Measurements from ENCODE around the gene TPO.
"Not testable (repeated sequence)": the region's sequence is repeated elsewhere in the genome, so short reads cannot be mapped to it uniquely, and the experiment has no call there.

Gene TPO

DNA sequence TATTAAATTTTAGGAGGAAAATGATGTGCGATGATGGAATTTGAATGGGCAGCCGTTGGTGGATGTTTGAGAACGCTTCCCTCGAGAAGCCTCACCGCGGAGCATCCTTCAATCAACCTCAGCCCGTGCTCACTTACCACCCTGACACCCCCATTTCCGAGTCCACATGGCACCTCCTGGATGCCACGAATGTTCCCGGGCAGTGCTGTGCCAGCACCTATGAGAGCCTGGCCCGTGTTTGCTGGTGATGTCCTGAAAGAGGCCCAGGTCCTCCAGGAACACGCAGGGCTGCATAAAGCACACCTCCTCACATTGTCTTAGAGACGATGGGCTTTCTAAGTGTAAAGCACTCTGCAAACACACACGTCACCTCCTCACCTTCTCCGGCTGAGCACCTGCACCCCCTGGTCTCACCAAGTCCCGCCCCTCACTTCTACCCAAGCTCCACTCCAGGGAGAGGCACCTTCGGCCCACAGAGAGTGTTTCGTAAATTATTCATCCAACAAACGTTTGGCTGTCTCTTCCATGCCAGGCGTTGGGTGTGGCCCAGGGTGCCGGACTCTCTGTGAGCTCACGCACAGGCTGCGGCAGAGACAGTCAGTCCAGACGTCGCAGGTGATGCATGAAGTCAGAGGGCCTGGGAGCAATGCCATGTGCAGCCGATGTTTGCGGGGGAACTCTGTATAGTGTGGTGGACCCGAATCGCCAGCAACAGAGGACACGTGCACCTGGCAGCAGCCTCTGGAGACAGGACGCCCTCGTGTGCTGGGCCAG lies 150.0 kb downstream of the TPO start:
- H3K4me3 ChIP-seq (replicated peaks in 1 of 2; ENCODE audit: low read depth in 2 of 2, low read length in 2 of 2), result no peak overlapping the region
- DNase-seq (ENCODE audit: low read depth in 2 of 2), result no peak
- TF ChIP-seq, protein P1, sequence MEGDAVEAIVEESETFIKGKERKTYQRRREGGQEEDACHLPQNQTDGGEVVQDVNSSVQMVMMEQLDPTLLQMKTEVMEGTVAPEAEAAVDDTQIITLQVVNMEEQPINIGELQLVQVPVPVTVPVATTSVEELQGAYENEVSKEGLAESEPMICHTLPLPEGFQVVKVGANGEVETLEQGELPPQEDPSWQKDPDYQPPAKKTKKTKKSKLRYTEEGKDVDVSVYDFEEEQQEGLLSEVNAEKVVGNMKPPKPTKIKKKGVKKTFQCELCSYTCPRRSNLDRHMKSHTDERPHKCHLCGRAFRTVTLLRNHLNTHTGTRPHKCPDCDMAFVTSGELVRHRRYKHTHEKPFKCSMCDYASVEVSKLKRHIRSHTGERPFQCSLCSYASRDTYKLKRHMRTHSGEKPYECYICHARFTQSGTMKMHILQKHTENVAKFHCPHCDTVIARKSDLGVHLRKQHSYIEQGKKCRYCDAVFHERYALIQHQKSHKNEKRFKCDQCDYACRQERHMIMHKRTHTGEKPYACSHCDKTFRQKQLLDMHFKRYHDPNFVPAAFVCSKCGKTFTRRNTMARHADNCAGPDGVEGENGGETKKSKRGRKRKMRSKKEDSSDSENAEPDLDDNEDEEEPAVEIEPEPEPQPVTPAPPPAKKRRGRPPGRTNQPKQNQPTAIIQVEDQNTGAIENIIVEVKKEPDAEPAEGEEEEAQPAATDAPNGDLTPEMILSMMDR (IDR thresholded peaks at IDR 0.05; ENCODE audit: low read depth, low read length), result no peak

DNA sequence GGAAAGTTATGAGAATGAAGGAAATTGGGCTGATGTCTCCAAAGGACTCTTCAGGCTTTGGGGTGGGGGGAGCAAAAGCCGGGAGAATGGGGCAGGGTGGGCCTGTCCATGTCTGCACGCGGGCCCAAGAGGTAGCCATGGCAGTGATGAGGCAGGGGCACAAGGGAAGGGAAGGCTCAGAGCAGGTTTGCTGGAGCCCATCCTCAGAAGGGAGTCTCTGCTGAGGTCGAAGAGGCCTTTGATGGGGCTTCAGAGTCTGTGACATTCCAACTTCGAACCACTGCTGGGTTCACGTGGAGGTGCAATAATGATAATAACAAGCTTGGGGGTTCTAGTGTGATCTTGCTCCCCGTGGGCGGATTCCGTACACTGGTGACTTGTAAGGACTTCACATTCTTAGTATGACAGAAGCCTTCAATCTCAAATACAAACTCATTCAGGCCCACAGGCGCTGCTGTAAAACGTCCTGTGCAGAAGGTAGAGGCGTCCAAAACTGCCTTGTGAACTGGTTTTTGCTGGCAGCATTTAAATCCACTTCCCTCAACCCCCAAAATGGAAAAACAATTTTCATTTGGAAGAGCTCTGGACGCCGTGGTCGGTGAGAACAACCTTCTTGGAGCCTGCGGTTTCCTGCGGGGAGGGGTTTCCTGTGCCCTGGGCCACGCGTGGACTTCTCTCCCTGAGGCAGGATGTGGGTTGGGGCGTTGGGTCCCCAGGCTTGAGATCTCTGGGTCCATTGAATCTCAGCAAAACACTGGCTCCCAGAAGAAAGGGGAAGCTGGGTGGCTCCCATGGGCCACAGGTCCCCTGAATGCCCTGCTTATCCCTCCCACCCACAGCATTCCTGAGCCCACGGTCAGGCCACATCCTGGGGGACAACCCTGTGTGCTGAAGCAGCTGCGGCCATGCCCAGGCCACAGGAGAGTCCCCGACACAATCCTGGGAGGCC lies 151.0 kb downstream of the TPO start:
- no peak overlapping the region for H3K4me3 ChIP-seq (replicated peaks in 1 of 2; ENCODE audit: low read depth in 2 of 2, low read length in 2 of 2)
- no peak for DNase-seq (ENCODE audit: low read depth in 2 of 2)
- TF ChIP-seq, protein P1 (IDR thresholded peaks at IDR 0.05; ENCODE audit: low read depth, low read length), result no peak

DNA sequence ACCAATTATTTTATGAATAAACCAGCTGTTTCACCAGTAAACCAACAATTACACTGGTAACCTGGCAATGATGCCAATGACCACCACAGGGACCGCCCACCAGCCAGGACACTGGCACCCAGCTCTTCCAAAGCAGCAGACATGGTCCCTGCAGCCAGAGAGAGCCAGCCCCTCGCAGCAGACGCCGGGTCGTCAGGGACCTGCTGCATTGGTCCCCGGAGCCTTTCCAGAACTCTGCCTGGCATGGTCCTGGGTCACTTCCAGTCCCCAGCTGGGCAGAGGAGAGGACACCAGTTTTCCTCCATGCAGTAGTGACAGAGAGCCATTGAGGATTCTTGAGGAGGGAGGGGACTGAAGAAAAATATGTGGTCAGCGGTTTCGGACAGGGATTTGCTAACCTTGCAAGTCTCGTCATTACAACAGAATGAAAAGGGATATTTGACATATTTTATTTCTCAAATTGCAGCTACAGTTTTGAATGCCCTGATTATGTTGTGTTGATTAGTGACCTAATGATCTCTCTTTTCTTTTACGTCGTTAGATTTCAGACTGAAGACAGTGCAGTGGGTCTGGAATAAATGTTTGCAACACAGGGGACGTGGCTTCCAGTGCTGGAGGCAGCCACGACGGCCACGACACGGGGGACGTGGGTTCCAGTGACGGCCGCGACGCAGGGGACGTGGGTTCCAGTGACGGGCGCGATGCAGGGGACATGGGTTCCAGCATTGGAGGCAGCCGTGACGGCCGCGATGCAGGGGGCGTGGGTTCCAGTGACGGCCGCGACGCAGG lies 154.5 kb downstream of the TPO start:
- TF ChIP-seq, protein P1 (IDR thresholded peaks at IDR 0.05; ENCODE audit: low read depth, low read length), result no peak
- no peak for DNase-seq (ENCODE audit: low read depth in 2 of 2)
- no peak overlapping the region for H3K4me3 ChIP-seq (replicated peaks in 1 of 2; ENCODE audit: low read depth in 2 of 2, low read length in 2 of 2)

DNA sequence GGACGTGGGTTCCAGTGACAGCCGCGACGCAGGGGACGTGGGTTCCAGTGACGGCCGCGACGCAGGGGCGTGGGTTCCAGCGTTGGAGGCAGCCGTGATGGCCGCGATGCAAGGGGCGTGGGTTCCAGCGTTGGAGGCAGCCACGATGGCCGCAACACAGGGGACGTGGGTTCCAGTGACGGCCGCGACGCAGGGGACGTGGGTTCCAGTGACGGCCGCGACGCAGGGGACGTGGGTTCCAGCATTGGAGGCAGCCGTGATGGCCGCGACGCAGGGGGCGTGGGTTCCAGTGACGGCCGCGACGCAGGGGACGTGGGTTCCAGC lies 155.0 kb downstream of the TPO start:
- not testable (repeated sequence) for DNase-seq (ENCODE audit: low read depth in 2 of 2); H3K4me3 ChIP-seq (replicated peaks in 1 of 2; ENCODE audit: low read depth in 2 of 2, low read length in 2 of 2)

DNA sequence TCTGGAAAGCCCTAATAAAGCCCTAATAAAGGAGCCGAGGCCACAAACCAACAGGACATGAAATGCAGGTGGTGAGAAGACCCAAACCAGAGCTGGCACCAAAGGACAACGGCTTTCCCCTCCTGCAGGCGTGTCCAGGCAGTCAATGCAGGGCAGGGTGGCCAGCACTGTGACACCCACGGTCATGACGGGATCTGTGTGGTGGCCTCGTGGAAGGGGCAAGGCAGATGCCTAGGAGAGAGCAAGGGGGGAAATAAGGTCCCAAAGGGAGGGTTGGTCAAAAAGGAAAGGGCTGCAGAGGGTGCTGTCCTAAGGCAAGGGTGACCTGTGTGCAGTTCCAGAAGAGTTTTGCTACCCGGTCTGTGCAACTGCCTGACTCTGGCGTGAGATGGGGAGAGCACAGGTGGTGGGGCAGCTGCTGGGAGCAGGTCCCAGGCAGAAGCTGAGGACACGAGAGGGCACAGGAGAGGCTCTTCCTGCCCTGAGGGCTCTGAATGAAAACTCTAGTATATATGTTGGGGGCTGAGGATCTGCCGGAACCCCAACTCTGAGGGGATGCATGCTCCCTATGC lies 156.7 kb downstream of the TPO start:
- TF ChIP-seq, protein P1 (IDR thresholded peaks at IDR 0.05; ENCODE audit: low read depth, low read length), result no peak
- no peak for DNase-seq (ENCODE audit: low read depth in 2 of 2)
- no peak overlapping the region for H3K4me3 ChIP-seq (replicated peaks in 1 of 2; ENCODE audit: low read depth in 2 of 2, low read length in 2 of 2)

DNA sequence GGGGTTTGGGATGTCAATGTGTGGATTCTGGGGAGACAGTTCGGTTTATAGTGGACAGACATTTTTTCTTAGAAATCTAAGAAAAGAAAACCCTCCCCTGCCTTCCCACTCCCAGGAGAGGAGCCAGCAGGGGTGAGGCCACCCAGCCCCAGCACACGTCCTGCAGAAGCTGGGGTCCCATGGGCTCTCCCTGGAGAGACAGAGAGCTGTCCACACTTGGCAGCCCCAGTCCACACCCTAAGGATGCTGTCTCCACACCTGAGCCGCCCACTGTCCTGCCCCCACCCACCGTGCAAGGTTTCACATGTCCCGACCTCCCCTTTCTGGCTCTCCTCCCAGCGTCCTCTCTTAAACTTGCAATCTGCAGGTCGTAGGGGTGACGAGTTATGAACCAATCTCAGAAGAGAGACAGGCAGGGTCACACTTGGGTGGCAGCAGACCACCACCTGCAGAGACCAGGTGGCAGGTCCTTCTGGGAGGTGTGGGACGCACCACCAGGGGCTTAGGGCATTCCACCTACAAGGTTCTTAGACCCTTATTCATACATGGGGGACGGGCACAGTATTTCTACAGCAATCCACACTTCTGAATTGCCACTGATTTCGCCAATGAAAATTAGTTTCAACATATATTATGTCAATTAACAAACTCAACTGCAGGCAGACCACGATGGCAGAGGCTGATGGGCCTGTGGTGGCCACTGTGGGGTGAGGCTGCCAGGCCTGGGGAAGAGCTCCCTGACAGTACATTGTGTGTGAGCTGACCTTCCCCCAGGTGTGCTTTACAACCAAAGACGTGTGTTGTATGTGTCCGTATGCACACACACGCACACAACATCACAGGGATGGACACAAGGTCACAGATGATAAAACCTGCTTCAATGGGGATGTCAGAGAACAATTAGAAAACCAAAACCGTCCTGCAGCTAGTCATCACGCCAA lies 158.5 kb downstream of the TPO start:
- H3K4me3 ChIP-seq (replicated peaks in 1 of 2; ENCODE audit: low read depth in 2 of 2, low read length in 2 of 2), result no peak overlapping the region
- DNase-seq (ENCODE audit: low read depth in 2 of 2), result no peak
- TF ChIP-seq, protein P1 (IDR thresholded peaks at IDR 0.05; ENCODE audit: low read depth, low read length), result no peak
